Liver (tissue), 9 donors: ENCODE measurements around the gene HOXD11. TPM values are rescaled to one million over a fixed set of nuclear protein-coding genes. Genes with fewer than 3 reads are reported as not detected.

ENCODE experiments used
- DNase-seq: peaks from one replicate; pipeline ENCODE4 v3.0.0-alpha.2; 2017; ENCODE audit warnings: low spot score
- H3K27ac ChIP-seq, 2 donors: one replicate each; pipeline ENCODE4 v1.7.0; 2013; ENCODE audit warnings: inconsistent platforms in 2 of 2, low read length in 2 of 2, control low read depth in 1 of 2, low read depth in 1 of 2, mild to moderate bottlenecking in 1 of 2
- H3K27me3 ChIP-seq, 4 donors: one replicate each; pipeline versions ENCODE4 v1.6.1 to v1.7.0; 2013; ENCODE audit warnings: low read length in 3 of 4, inconsistent platforms in 1 of 4, mild to moderate bottlenecking in 1 of 4, moderate library complexity in 1 of 4; ENCODE audit not compliant: control insufficient read depth in 4 of 4, insufficient read depth in 4 of 4
- H3K36me3 ChIP-seq, 4 donors: one replicate each; pipeline versions ENCODE4 v1.6.1 to v1.7.0; 2013; ENCODE audit warnings: low read length in 3 of 4, mild to moderate bottlenecking in 3 of 4, low read depth in 1 of 4, moderate library complexity in 1 of 4; ENCODE audit not compliant: control insufficient read depth in 4 of 4, insufficient read depth in 3 of 4
- H3K4me1 ChIP-seq, 4 donors: one replicate each; pipeline versions ENCODE4 v1.6.1 to v1.7.0; 2013; ENCODE audit warnings: low read length in 3 of 4, mild to moderate bottlenecking in 3 of 4, moderate library complexity in 1 of 4; ENCODE audit not compliant: control insufficient read depth in 4 of 4, insufficient read depth in 4 of 4
- H3K4me3 ChIP-seq, 3 donors: one replicate each; pipeline versions ENCODE4 v1.6.1 to v1.7.0; 2013; ENCODE audit warnings: low read length in 3 of 3, control low read depth in 1 of 3, low read depth in 1 of 3, mild to moderate bottlenecking in 1 of 3
- H3K9ac ChIP-seq, 2 donors: one replicate each; pipeline ENCODE4 v1.7.0; 2013; ENCODE audit warnings: low read length in 2 of 2, mild to moderate bottlenecking in 2 of 2, moderate library complexity in 2 of 2, control low read depth in 1 of 2, low read depth in 1 of 2
- H3K9me3 ChIP-seq, 4 donors: one replicate each; pipeline versions ENCODE4 v1.6.1 to v1.7.0; 2013; ENCODE audit warnings: low read length in 3 of 4; ENCODE audit not compliant: control insufficient read depth in 4 of 4
- ATF3 ChIP-seq: IDR thresholded peaks from 2 replicates; pipeline ENCODE4 v1.6.1; 2016; ENCODE audit warnings: antibody characterized with exemption
- EGR1 ChIP-seq, 2 donors: IDR thresholded peaks; 2 replicates each; pipeline ENCODE4 v1.6.1; 2016 to 2018; ENCODE audit warnings: antibody characterized with exemption in 2 of 2, low read depth in 2 of 2
- FOXA1 ChIP-seq: IDR thresholded peaks from 2 replicates; pipeline ENCODE4 v1.6.1; 2016; ENCODE audit warnings: antibody characterized with exemption
- FOXA2 ChIP-seq: IDR thresholded peaks from 2 replicates; pipeline ENCODE4 v1.6.1; 2016; ENCODE audit warnings: antibody characterized with exemption
- GABPA ChIP-seq, 2 donors: IDR thresholded peaks in 1 of 2; conservative IDR thresholded peaks in 1 of 2; 2 replicates each; pipeline ENCODE4 v1.6.1; 2016; ENCODE audit warnings: antibody characterized with exemption in 2 of 2, mild to moderate bottlenecking in 1 of 2, moderate library complexity in 1 of 2
- HNF4G ChIP-seq: IDR thresholded peaks from 2 replicates; pipeline ENCODE4 v1.6.1; 2016; ENCODE audit warnings: antibody characterized with exemption
- JUND ChIP-seq, 2 donors: IDR thresholded peaks; 2 replicates each; pipeline ENCODE4 v1.6.1; 2016; ENCODE audit warnings: antibody characterized with exemption in 2 of 2
- NR2F2 ChIP-seq: IDR thresholded peaks from 2 replicates; pipeline ENCODE4 v1.6.1; 2016; ENCODE audit warnings: antibody characterized with exemption
- RAD21 ChIP-seq, 2 donors: IDR thresholded peaks; 2 replicates each; pipeline ENCODE4 v1.6.1; 2016; ENCODE audit warnings: antibody characterized with exemption in 2 of 2, mild to moderate bottlenecking in 2 of 2
- RXRA ChIP-seq, 2 donors: IDR thresholded peaks; 2 replicates each; pipeline ENCODE4 v1.6.1; 2017 to 2018; ENCODE audit warnings: antibody characterized with exemption in 2 of 2, mild to moderate bottlenecking in 1 of 2
- SP1 ChIP-seq: IDR thresholded peaks from 2 replicates; pipeline ENCODE4 v1.6.1; 2018; ENCODE audit warnings: antibody characterized with exemption, mild to moderate bottlenecking
- WGBS: extraction: QIAGEN DNeasy Blood & Tissue Kit; methylation state at CpG from one replicate; pipeline ENCODE4 v1.1.7; 2013; 5-methylcytosine and 5-hydroxymethylcytosine counted together
- polyA plus RNA-seq, 2 donors: library from polyadenylated mRNA; stranded (reverse) in 1 of 2; unstranded in 1 of 2; fragments of 200-250 nt in 1 of 2; fragments of >200 nt in 1 of 2; fragmentation: Nextera tagmentation in 1 of 2; extraction: Ambion mirVana in 1 of 2; gene quantifications; one replicate each; pipeline versions ENCODE4 v1.2.1 to v1.2.3, GENCODE V29; 2013 to 2015
- total RNA-seq, 2 donors: library from RNA; depleted of rRNA; stranded (reverse); fragments of >200 nt; gene quantifications; one replicate each; pipeline ENCODE4 v1.2.3, GENCODE V29; 2014
- TF ChIP-seq, protein P1 (sequence below): IDR thresholded peaks from 2 replicates; pipeline ENCODE4 v1.6.1; 2016; ENCODE audit warnings: antibody characterized with exemption
- TF ChIP-seq, protein P2 (sequence below): fragments of 150-350 bp; IDR thresholded peaks from 2 replicates; pipeline ENCODE4 v1.5.1; 2017; ENCODE audit warnings: improper control_type of control experiment, low read depth, low read length; ENCODE audit not compliant: missing input control
- donor health status: healthy.
- donor health status: healthy.
- donor health status: healthy.
- donor health status: healthy.
- donor health status: healthy.

The HOXD11 gene
- total and polyA plus RNA-seq, 4 donors = not detected

- H3K27me3 ChIP-seq = peaks cover 19 to 53% (median 38%) of the 10 kb centered on the region in 4 donors
- H3K36me3 ChIP-seq = no peaks in the 10 kb centered on the region
- 20% methylated on average over 40 of the region's 40 CpGs for WGBS
- peaks cover 0 to 5% (median under 1%) of the 10 kb centered on the region in 4 donors for H3K9me3 ChIP-seq
- DNase-seq = no peak
- no peak for TF ChIP-seq SP1
- TF ChIP-seq GABPA (IDR thresholded peaks at IDR 0.05 in 1 of 2, conservative IDR thresholded peaks at IDR 0.05 in 1 of 2) = no peak
- no peak for TF ChIP-seq ATF3
- TF ChIP-seq RAD21 (IDR thresholded peaks at IDR 0.05) = no peak
- no peak for TF ChIP-seq RXRA (IDR thresholded peaks at IDR 0.05)
- TF ChIP-seq, protein P1, sequence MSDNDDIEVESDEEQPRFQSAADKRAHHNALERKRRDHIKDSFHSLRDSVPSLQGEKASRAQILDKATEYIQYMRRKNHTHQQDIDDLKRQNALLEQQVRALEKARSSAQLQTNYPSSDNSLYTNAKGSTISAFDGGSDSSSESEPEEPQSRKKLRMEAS = no peak
- no peak for TF ChIP-seq HNF4G
- TF ChIP-seq FOXA1 = no peak
- no peak for TF ChIP-seq JUND (IDR thresholded peaks at IDR 0.05)
- TF ChIP-seq, protein P2, sequence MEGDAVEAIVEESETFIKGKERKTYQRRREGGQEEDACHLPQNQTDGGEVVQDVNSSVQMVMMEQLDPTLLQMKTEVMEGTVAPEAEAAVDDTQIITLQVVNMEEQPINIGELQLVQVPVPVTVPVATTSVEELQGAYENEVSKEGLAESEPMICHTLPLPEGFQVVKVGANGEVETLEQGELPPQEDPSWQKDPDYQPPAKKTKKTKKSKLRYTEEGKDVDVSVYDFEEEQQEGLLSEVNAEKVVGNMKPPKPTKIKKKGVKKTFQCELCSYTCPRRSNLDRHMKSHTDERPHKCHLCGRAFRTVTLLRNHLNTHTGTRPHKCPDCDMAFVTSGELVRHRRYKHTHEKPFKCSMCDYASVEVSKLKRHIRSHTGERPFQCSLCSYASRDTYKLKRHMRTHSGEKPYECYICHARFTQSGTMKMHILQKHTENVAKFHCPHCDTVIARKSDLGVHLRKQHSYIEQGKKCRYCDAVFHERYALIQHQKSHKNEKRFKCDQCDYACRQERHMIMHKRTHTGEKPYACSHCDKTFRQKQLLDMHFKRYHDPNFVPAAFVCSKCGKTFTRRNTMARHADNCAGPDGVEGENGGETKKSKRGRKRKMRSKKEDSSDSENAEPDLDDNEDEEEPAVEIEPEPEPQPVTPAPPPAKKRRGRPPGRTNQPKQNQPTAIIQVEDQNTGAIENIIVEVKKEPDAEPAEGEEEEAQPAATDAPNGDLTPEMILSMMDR = no peak
- TF ChIP-seq EGR1 (IDR thresholded peaks at IDR 0.05; ENCODE audit: low read depth in 2 of 2) = no peak
- peaks cover 0 to 3% (median under 1%) of the 10 kb centered on the region in 4 donors for H3K4me1 ChIP-seq
- H3K4me3 ChIP-seq = no peak overlapping the region
- H3K9ac ChIP-seq = no peak overlapping the region
- no peak overlapping the region for H3K27ac ChIP-seq
Measured at GRCh38 chr2:176117162-176117822, 10.2 kb downstream of the HOXD11 start.

DNA sequence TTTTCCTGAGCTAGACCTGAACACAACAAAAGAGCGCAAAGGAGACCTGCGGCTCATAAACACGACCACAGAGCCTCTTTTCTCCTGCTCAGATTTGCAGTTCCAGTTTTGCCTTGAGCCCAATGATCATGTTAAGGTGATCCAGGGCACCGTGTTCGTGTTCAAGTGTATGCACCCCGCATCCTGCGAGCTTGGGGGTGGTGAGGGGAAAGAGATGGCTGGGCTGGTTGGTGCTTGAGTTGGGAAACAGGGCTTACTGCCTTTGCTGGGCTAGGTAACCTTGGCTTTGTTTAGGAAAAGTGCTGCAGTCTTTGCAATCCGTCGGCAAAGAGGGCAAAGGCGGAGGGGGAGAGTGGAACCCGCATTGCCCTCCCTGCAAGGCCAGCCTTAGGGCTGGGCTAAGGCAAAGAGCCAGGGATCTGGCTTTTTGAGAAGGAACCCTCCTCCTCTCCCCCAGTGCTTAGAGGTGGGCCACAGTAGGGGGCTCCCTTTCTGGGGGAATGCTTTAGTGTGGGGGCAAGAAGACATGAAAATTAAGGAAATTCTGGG, 10.8 kb downstream of the HOXD11 start:
- WGBS = 14% methylated on average over 11 of the region's 11 CpGs
- Histone ChIP-seq H3K27ac (no peak overlapping the region), H3K9ac (no peak overlapping the region), H3K27me3 (peaks cover 19 to 50% (median 37%) of the 10 kb centered on the region in 4 donors), H3K4me3 (no peak overlapping the region), H3K36me3 (no peaks in the 10 kb centered on the region), H3K4me1 (peaks cover 4 to 8% (median 7%) of the 10 kb centered on the region in 4 donors), H3K9me3 (peaks cover 0 to 7% (median under 1%) of the 10 kb centered on the region in 4 donors)
- no peak for DNase-seq
- no peak for TF ChIP-seq GABPA (IDR thresholded peaks at IDR 0.05 in 1 of 2, conservative IDR thresholded peaks at IDR 0.05 in 1 of 2)
- TF ChIP-seq ATF3 = no peak
- TF ChIP-seq, protein P2 = no peak
- TF ChIP-seq FOXA2 = no peak
- no peak for TF ChIP-seq NR2F2
- no peak for TF ChIP-seq EGR1 (IDR thresholded peaks at IDR 0.05; ENCODE audit: low read depth in 2 of 2)
